Upper lobe of left lung (tissue), 6 donors: ENCODE results near the gene C22orf31. TPM values are rescaled to one million over a fixed set of nuclear protein-coding genes. Genes with fewer than 3 reads are reported as not detected.

Source experiments
- ATAC-seq, 2 donors: fragments of 200-7000 bp; cut with Tn5 transposase; one replicate each; pipeline ENCODE4 v1.9.1; 2022; ENCODE audit warnings: mild to moderate bottlenecking in 2 of 2, moderate library complexity in 2 of 2; ENCODE audit not compliant: low FRiP score in 2 of 2
- DNase-seq, 2 donors: peaks; one replicate each; pipeline ENCODE4 v3.0.0-alpha.2; 2019 to 2020
- H3K27ac ChIP-seq, 4 donors: fragments of 200-600 bp; sonication (generic); one replicate each; pipeline ENCODE4 v1.5.1; 2016 to 2019
- H3K27me3 ChIP-seq, 4 donors: fragments of 200-600 bp; sonication (generic); one replicate each; pipeline ENCODE4 v1.5.1; 2017 to 2019
- H3K36me3 ChIP-seq, 4 donors: fragments of 200-600 bp; sonication (generic); one replicate each; pipeline ENCODE4 v1.5.1; 2016 to 2019
- H3K4me1 ChIP-seq, 4 donors: fragments of 200-600 bp; sonication (generic); one replicate each; pipeline ENCODE4 v1.5.1; 2018 to 2019
- H3K4me3 ChIP-seq, 4 donors: fragments of 200-600 bp; sonication (generic); one replicate each; pipeline ENCODE4 v1.5.1; 2017 to 2019; ENCODE audit warnings: mild to moderate bottlenecking in 2 of 4, moderate library complexity in 1 of 4
- H3K9me3 ChIP-seq, 4 donors: fragments of 200-600 bp; sonication (generic); one replicate each; pipeline ENCODE4 v1.5.1; 2018 to 2019
- EP300 ChIP-seq, 4 donors: sonication (generic); formaldehyde crosslinking; IDR thresholded peaks; one replicate each; pipeline ENCODE4 v1.5.1; 2017; ENCODE audit warnings: antibody characterized with exemption in 4 of 4, control low read depth in 2 of 4
- POLR2A ChIP-seq, 4 donors: fragments of 450-650 bp; IDR thresholded peaks; one replicate each; pipeline ENCODE4 v1.5.1; 2016 to 2017; ENCODE audit warnings: antibody characterized with exemption in 4 of 4, mild to moderate bottlenecking in 2 of 4
- POLR2AphosphoS5 ChIP-seq, 2 donors: sonication (generic); formaldehyde crosslinking; IDR thresholded peaks; one replicate each; pipeline ENCODE4 v1.5.1; 2017; ENCODE audit warnings: antibody characterized with exemption in 2 of 2
- WGBS, 2 donors: methylation state at CpG; one replicate each; pipeline ENCODE4 v1.1.5; 2017 to 2018; 5-methylcytosine and 5-hydroxymethylcytosine counted together
- total RNA-seq, 6 donors: library from RNA; depleted of rRNA in 4 of 6; stranded (reverse); fragments of >200 nt in 4 of 6; gene quantifications; one replicate each; pipeline versions ENCODE4 v1.1.0 to v1.2.1, GENCODE V29; 2016 to 2021
- TF ChIP-seq, protein P1 (sequence below), 6 experiments: fragments of 450-650 bp in 4 of 6; fragments of 200-600 bp in 2 of 6; sonication (generic) in 2 of 6; IDR thresholded peaks; one replicate each; pipeline ENCODE4 v1.5.1; 2016 to 2019; ENCODE audit warnings: antibody characterized with exemption in 6 of 6
- donor health status: DM: no; HTN: no; CAD: no; lungs with moderate emphysema.
- donor health status: DM: no; HTN: yes; CAD: no; lungs with severe emphysema.

C22orf31 gene
- total RNA-seq, 6 donors from 2014 or later = not detected

DNA sequence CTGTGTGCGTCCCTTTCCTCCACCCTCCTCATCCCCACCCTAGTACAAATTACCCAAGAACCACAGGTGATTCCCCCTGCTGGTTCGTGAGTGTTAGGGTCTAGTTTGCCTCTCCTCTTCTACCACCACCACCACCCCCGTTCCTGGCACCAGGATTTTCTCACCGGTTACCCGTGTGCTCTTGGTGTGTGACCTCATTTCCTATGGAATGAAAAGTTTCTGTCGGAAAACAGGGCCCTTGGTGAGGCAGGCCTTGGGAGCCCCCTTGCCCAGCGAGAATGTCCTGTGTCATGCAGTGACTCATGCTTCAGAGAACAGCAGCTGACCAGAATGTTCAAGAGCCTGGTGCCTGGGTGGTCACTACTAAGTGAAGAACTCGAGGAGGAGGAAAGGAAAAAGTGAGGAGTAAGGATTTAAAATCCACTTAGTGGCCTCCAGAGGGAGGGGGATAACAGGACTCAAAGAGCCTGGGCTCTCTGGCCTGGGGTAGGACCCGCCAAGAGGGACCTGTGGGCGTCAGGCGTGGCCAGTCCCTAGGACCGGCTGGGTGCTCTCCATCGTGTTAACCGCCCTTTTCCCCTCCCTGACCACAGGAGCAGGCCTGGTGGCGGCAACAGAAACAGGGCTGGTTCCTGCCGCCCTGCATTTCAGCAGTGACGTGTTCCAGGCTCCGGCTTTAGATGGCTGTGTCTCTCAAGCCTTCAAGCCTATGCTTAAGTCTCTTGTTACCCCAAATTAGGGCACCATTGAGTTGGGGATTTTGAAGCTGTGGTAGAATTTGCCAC is 30.2 kb downstream of the C22orf31 start:
- Histone ChIP-seq H3K36me3 (no peaks in the 10 kb centered on the region), H3K9me3 (no peaks in the 10 kb centered on the region), H3K27ac (peak overlapping the region; percentile 81 to 90 (median 86)), H3K4me1 (peaks cover 26 to 45% (median 40%) of the 10 kb centered on the region in 4 donors), H3K4me3 (peak overlapping the region in 3 of 4 donors; percentile 44 to 57 (median 51)), H3K27me3 (no peaks in the 10 kb centered on the region)
- TF ChIP-seq, protein P1, sequence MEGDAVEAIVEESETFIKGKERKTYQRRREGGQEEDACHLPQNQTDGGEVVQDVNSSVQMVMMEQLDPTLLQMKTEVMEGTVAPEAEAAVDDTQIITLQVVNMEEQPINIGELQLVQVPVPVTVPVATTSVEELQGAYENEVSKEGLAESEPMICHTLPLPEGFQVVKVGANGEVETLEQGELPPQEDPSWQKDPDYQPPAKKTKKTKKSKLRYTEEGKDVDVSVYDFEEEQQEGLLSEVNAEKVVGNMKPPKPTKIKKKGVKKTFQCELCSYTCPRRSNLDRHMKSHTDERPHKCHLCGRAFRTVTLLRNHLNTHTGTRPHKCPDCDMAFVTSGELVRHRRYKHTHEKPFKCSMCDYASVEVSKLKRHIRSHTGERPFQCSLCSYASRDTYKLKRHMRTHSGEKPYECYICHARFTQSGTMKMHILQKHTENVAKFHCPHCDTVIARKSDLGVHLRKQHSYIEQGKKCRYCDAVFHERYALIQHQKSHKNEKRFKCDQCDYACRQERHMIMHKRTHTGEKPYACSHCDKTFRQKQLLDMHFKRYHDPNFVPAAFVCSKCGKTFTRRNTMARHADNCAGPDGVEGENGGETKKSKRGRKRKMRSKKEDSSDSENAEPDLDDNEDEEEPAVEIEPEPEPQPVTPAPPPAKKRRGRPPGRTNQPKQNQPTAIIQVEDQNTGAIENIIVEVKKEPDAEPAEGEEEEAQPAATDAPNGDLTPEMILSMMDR (IDR thresholded peaks at IDR 0.05) = peak in 1 of 6 experiments; percentile 16
- TF ChIP-seq POLR2A (IDR thresholded peaks at IDR 0.05) = no peak
- TF ChIP-seq POLR2AphosphoS5 (IDR thresholded peaks at IDR 0.05) = peak; percentile 59 to 63
- TF ChIP-seq EP300 (IDR thresholded peaks at IDR 0.05) = peak in 2 of 4 donors; percentile 32 to 79
- DNase-seq = peak; percentile 46 to 88
- WGBS, 2 donors = 24 to 30% methylated on average over 11 to 18 of the region's 18 CpGs
- ATAC-seq = peak; percentile 86 to 94

DNA sequence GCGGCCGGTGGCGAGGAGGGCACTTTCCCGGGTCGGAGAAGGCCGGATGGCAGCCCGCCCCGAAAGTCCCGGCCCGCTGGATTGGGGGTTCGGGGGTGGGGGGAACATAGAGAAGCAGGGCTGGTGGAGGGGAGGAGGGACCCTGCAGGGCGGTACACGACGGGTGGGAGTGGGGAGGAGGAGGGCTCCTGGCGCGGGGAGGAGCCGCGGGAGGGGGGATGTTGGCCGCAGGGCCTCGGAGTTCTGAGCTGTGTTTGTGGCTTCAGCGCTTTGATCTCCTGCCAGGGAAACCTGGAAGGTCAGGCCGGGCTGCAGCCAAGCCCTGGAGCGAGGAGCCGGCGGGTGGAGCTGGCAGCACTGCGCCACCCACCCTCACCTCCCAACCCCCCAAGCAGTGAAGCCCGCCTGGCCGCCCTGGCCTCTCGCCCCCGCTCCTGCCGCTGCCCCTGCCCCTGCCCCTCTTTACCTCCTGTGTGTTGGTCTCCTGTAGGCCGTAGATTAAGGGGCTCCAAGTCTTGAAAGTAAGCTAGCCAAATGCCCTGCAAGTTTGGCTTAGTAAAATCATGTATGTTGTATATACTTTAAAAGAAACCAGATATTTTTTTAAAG is 30.9 kb downstream of the C22orf31 start:
- Histone ChIP-seq H3K36me3 (no peaks in the 10 kb centered on the region), H3K4me1 (peaks cover 26 to 45% (median 40%) of the 10 kb centered on the region in 4 donors), H3K9me3 (no peaks in the 10 kb centered on the region), H3K27ac (peak overlapping the region; percentile 81 to 90 (median 86)), H3K27me3 (no peaks in the 10 kb centered on the region), H3K4me3 (peak overlapping the region; percentile 19 to 57 (median 48))
- ATAC-seq (peak; percentile 67 to 86), DNase-seq (peak; percentile 83 to 88)
- WGBS, 2 donors = 3 to 4% methylated on average over 13 to 28 of the region's 32 CpGs
- TF ChIP-seq EP300 (IDR thresholded peaks at IDR 0.05) (peak in 1 of 4 donors; percentile 71), POLR2AphosphoS5 (IDR thresholded peaks at IDR 0.05) (peak in 1 of 2 donors; percentile 52), POLR2A (IDR thresholded peaks at IDR 0.05) (no peak)
- TF ChIP-seq, protein P1 (IDR thresholded peaks at IDR 0.05) = no peak

DNA sequence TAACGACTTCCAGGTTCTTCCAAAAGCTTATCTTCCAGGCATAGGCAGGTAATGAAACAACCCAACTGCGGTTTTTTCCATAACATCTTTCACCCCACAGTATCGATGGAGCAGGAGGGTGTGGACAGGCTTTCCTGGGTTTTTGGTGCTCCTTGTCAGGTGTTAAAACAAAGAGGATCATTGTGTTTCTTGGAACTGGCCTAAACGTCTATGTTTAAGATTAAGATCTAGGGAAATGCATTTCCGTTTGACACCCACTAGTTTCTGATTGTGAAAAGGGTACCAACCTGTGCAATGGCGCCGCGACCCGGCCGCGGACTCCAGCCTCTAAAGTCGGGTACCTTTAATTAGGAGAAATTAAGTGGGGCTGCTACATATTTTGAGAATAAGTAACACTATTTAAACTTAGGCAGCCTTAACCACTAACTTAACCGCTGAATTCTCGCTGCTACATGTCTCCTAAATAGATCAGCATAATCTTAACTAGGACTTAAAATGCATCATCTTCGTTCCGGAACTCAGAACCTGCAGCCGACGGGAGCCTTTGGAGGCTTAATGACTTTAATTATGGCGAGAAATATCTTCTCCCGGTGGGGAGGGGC is 31.5 kb downstream of the C22orf31 start:
- Histone ChIP-seq H3K4me3 (peak overlapping the region; percentile 19 to 57 (median 48)), H3K27ac (peak overlapping the region; percentile 81 to 90 (median 86)), H3K9me3 (no peaks in the 10 kb centered on the region), H3K27me3 (no peaks in the 10 kb centered on the region), H3K36me3 (no peaks in the 10 kb centered on the region), H3K4me1 (peaks cover 26 to 45% (median 40%) of the 10 kb centered on the region in 4 donors)
- ATAC-seq (no peak), DNase-seq (peak; percentile 44 to 84)
- WGBS, 2 donors = 19 to 22% methylated on average over 14 to 20 of the region's 20 CpGs
- TF ChIP-seq, protein P1 (IDR thresholded peaks at IDR 0.05) = peak in 1 of 6 experiments; percentile 5
- no peak for TF ChIP-seq EP300 (IDR thresholded peaks at IDR 0.05)

DNA sequence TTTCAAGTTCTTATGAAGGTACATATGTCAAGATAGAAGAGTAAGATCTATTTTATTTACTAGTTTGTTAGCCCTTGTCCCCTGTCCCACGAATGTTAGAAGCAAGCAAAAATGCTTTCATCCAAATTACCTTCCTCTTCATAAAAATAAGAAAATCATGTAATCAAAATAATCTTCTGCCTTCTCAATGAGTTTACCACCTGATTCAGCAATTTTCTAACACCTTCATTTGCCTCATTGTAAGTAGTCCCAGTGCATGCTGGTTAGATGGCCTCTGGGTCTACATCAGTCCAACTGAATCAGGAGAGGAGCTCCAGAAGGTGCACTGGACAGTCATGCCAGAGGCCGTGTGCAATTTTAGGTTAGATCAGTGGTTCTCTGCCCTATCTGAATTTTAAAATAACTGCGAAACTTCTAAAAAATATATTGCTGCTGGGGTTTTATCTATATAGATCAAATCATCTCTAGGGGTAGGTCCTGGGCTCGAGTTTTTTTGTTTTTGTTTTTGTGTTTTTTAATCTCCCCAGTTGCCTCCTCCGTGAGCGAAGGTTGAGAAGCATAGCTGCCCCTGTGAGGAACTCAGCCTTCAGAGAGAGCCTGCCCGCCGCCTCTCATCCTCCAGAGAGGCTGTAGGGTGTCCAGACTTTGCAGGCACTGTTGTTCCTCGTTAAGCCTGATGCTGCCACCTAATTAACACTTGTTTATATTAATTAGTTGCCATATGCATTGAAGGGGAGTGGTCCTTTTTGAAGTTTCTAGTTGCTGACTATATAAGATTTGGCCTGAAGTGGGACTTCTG is 32.2 kb downstream of the C22orf31 start:
- peaks cover 26 to 45% (median 41%) of the 10 kb centered on the region in 4 donors for H3K4me1 ChIP-seq
- no peaks in the 10 kb centered on the region for H3K9me3 ChIP-seq

More for the DNA sequence above, 32.2 kb downstream of the C22orf31 start:
- no peak overlapping the region for H3K4me3 ChIP-seq
- no peaks in the 10 kb centered on the region for H3K36me3 ChIP-seq
- ATAC-seq (no peak), DNase-seq (no peak)
- no peaks in the 10 kb centered on the region for H3K27me3 ChIP-seq
- no peak for TF ChIP-seq EP300 (IDR thresholded peaks at IDR 0.05)
- no peak for TF ChIP-seq POLR2A (IDR thresholded peaks at IDR 0.05)
- TF ChIP-seq POLR2AphosphoS5 (IDR thresholded peaks at IDR 0.05) = no peak
- TF ChIP-seq, protein P1 (IDR thresholded peaks at IDR 0.05) = no peak
- peak overlapping the region in 3 of 4 donors; percentile 21 to 89 (median 82) for H3K27ac ChIP-seq
- WGBS, 2 donors = 89 to 91% methylated on average over 9 of the region's 9 CpGs
